Measurements from ENCODE around the gene LTB4R2. TPM values are rescaled to one million over a fixed set of nuclear protein-coding genes. Genes with fewer than 3 reads are reported as not detected.

The LTB4R2 gene
- total and polyA plus RNA-seq, 12 donors, result 0.51 to 2.4 (median 1.1) TPM

DNA sequence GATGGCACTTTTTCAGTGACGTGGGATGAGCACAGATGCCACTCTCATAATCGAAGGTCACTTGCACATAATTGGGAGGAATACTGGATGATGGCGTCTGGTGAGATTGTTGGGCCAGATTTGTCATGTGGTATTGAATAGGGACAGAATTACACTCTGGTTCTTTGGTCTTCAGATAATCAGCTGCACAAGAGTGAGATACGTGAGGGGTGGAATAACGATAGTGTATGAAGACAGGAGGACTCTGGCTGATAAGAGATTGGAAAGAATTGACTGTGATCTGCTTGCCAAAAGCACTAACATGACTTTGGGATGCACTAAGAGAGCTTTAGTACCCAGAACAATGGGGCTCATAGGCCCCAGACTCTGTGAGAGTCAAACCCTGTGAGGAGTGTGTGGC, 31.5 kb upstream of the LTB4R2 start:
- no peaks in the 10 kb centered on the region for H3K27me3 ChIP-seq
- no peak for ATAC-seq
- H3K27ac ChIP-seq, result peak overlapping the region in 2 of 10 donors; percentile 55 to 72
- H3K9me3 ChIP-seq, result no peaks in the 10 kb centered on the region
- WGBS, 2 donors, result 62% methylated on average over 5 of the region's 5 CpGs
- TF ChIP-seq, protein P1, sequence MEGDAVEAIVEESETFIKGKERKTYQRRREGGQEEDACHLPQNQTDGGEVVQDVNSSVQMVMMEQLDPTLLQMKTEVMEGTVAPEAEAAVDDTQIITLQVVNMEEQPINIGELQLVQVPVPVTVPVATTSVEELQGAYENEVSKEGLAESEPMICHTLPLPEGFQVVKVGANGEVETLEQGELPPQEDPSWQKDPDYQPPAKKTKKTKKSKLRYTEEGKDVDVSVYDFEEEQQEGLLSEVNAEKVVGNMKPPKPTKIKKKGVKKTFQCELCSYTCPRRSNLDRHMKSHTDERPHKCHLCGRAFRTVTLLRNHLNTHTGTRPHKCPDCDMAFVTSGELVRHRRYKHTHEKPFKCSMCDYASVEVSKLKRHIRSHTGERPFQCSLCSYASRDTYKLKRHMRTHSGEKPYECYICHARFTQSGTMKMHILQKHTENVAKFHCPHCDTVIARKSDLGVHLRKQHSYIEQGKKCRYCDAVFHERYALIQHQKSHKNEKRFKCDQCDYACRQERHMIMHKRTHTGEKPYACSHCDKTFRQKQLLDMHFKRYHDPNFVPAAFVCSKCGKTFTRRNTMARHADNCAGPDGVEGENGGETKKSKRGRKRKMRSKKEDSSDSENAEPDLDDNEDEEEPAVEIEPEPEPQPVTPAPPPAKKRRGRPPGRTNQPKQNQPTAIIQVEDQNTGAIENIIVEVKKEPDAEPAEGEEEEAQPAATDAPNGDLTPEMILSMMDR (IDR thresholded peaks at IDR 0.05), result no peak
- peaks cover 0 to 94% (median 15%) of the 10 kb centered on the region in 9 donors for H3K4me1 ChIP-seq
- H3K36me3 ChIP-seq, result no peaks in the 10 kb centered on the region
- intact Hi-C loops (cut with DNase I), result no loop called here
- DNase-seq, result no peak
- H3K4me3 ChIP-seq, result no peak overlapping the region

DNA sequence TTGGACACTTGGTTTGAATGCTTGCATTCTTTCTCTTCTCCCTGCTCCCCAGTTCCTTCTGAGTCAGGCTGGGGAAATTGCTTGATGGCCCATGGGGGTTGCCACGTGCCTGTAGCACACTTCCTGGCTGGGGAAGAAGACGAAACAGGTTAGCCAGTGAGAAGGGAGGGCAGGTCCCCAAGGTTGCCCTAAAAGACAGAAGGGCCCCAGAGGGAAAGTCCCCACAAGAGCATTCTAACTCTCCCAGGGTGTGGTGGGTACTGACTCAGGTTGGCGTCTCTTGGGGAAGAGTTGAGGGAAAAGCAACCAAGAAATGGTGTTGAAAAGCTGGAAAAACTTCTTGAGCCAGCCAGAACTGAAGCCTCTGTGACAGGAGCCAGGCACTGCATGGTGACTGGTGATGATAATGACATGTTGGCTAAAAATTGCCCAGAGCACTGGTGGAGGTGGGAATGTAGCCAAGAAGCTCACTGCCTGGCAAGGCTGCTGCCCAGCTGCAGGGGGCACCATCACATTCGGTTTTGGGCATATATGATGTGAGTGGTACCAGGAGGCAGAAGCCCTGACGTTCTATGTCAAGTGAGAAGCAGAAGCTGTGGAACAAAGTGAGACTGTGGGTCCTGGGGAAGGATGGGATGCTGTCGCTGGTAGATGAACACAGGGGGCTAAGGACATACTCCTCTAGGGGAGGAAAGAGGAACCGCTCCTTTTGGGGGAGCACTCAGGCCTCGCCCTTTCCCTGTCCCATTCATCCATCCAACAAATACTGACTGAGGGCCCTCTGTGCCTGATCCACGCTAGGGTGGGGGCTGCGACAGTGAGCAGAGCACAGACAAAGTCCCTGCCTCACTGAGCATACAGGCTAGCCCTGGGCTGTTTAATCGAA, 30.4 kb upstream of the LTB4R2 start:
- Histone ChIP-seq H3K9me3 (no peaks in the 10 kb centered on the region), H3K4me3 (no peak overlapping the region), H3K27me3 (no peaks in the 10 kb centered on the region), H3K36me3 (no peaks in the 10 kb centered on the region), H3K27ac (peak overlapping the region in 8 of 10 donors; percentile 4 to 77 (median 64)), H3K4me1 (peaks cover 0 to 83% (median 15%) of the 10 kb centered on the region in 9 donors)
- 60 to 67% methylated on average over 11 of the region's 11 CpGs for WGBS, 2 donors
- ATAC-seq, result peak; percentile 55 to 90 (median 82)
- TF ChIP-seq, protein P1 (IDR thresholded peaks at IDR 0.05), result peak in 8 of 9 donors; percentile 10 to 64 (median 48)
- DNase-seq, result peak; percentile 40 to 68
- intact Hi-C loops (cut with DNase I), result no loop called here

DNA sequence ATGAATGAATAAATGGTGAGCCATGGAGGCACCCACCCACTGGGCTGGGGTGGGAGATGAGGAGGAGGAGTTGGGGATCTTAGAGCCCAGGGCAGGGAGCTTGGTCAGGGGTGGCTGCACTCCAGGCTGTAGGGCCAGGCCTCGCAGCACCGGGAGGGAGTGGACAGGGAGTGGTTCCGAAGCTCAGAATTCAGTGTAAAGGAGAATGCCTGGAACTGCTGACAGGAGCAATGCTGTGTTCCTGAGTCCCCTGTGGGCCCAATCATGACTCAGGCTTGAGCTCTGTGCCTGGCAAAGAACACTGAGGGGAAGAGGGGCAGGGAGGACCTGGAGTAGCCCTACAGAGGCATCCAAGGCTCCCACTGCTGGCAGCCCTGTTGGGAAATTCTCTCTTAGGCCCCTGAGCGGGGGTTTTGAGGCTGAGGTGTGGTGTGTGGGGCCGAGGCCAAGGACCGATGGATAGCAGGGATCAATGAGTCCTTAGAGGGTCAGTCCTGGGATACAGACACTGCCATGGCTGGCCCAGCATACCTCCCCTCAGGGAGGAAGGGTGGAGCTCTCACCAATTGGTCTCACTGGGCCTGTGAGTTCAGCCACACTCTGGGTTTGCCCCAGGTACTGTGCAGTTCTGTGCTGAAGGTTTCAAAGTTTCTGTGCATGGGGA, 29.0 kb upstream of the LTB4R2 start:
- ATAC-seq (peak in 5 of 8 donors; percentile 27 to 60 (median 42)), DNase-seq (no peak)
- TF ChIP-seq, protein P1 (IDR thresholded peaks at IDR 0.05), result no peak
- WGBS, 2 donors, result 65 to 74% methylated on average over 6 of the region's 6 CpGs
- no peaks in the 10 kb centered on the region for H3K36me3 ChIP-seq
- no peak overlapping the region for H3K4me3 ChIP-seq
- peak overlapping the region in 6 of 10 donors; percentile 10 to 72 (median 30) for H3K27ac ChIP-seq
- intact Hi-C loops (cut with DNase I), result no loop called here
- H3K27me3 ChIP-seq, result no peaks in the 10 kb centered on the region
- H3K9me3 ChIP-seq, result no peaks in the 10 kb centered on the region
- peaks cover 0 to 69% (median 15%) of the 10 kb centered on the region in 9 donors for H3K4me1 ChIP-seq

DNA sequence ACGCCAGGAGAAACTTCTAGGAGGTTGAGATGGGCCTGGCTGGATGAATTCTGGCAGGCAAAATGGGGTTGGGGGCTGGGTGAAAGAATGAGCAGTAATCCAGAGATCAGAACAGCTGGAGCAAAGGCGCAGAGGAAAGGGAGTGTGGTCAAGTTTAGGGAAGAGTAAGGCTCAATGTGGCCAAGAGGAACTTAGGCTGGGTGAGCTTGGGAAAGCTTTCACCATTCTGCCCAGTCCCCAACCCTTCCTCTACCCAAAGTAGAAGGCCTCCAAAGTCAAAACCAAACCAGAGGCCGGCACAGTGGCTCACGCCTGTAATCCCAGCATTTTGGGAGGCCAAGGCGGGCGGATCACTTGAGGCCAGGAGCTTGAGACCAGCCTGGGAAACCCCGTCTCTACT, 28.3 kb upstream of the LTB4R2 start:
- Histone ChIP-seq H3K4me1 (peaks cover 0 to 62% (median 15%) of the 10 kb centered on the region in 9 donors), H3K27ac (peak overlapping the region in 1 of 10 donors; percentile 72), H3K4me3 (no peak overlapping the region), H3K27me3 (no peaks in the 10 kb centered on the region), H3K36me3 (no peaks in the 10 kb centered on the region), H3K9me3 (no peaks in the 10 kb centered on the region)
- TF ChIP-seq, protein P1 (IDR thresholded peaks at IDR 0.05), result no peak
- DNase-seq (no peak), ATAC-seq (no peak)
- intact Hi-C loops (cut with DNase I), result no loop called here
- WGBS, 2 donors, result 93 to 95% methylated on average over 7 of the region's 7 CpGs

Data from heart right ventricle (tissue), 16 donors.